ENCODE measurements around the gene TOPAZ1.
A peak's percentile ranks its signal among the peaks of the same experiment; 100 is the strongest.

Gene TOPAZ1

GRCh38 chr3:44240061-44240460 lies 1.6 kb upstream of the TOPAZ1 start:
- FAIRE-seq (no peak), DNase-seq (ENCODE audit: extremely low spot score, insufficient read length, low read depth) (no peak)

DNA sequence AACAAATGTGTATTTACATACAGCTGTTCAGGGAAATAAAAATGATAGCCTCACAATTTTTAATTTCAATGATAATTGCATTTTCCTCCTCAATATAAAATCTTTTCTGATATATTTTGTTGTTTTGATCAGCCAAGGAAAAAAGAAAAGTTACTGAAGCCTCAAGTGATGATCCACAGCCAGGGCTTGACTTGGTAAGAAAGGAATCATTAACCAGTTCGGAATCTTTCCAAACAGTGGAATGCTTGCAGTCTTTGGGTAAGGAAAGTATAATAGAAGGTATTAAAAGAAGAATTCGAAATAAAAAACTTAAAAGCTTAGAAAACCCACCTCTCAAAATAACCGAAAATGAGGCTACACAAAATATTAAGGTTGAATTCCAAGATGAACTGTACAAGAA lies 1.0 kb downstream of the TOPAZ1 start:
- FAIRE-seq: no peak

GRCh38 chr3:44248152-44248551 lies 6.5 kb downstream of the TOPAZ1 start:
- FAIRE-seq (no peak), DNase-seq (ENCODE audit: extremely low spot score, insufficient read length, low read depth) (no peak)

More for the DNA sequence above, 1.0 kb downstream of the TOPAZ1 start:
- no peak for DNase-seq (ENCODE audit: extremely low spot score, insufficient read length, low read depth)

- FAIRE-seq: no peak
- no peak for DNase-seq (ENCODE audit: extremely low spot score, insufficient read length, low read depth)
Measured at GRCh38 chr3:44252332-44252959, 10.8 kb downstream of the TOPAZ1 start.

DNA sequence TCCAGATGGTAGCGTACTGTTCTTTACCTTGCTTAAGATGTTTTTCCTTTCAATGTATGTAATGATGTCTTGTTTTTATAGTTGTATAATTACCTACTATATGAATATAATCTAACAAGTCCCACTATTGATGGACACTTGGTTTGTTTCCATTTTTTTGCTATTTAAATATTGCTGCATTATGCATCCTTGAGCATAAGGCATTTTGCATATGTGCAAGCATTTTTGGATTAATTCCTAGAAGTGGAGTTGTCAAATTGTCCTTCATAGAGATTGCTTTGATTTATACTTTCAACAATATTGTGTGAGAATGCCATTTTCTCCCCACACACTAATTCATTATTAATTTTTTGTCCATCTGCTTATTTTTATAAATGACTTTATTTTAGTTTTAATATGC lies 17.7 kb downstream of the TOPAZ1 start:
- no peak for DNase-seq (ENCODE audit: extremely low spot score, insufficient read length, low read depth)
- no peak for FAIRE-seq

- no peak for DNase-seq (ENCODE audit: extremely low spot score, insufficient read length, low read depth)
- no peak for FAIRE-seq
Measured at GRCh38 chr3:44264146-44264545, 22.5 kb downstream of the TOPAZ1 start.

DNA sequence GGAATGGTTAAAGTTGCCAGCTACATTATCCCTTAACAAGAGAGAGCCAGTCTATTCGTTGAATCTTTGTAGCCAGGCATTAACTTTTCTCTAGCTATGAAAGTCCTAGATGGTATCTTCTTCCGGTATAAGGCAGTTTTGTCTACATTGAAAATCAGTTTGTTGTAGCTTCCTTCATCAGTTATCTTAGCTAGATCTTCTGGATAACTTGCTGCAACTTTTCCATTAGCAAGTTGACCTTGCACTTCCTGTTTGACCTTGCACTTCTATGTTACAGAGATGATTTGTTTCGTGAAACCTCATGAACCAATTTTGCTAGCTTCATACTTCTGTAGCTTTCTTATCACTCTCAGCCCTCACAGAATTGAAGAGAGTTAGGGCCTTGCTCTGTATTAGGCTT lies 24.1 kb downstream of the TOPAZ1 start:
- FAIRE-seq (no peak), DNase-seq (ENCODE audit: extremely low spot score, insufficient read length, low read depth) (no peak)

DNA sequence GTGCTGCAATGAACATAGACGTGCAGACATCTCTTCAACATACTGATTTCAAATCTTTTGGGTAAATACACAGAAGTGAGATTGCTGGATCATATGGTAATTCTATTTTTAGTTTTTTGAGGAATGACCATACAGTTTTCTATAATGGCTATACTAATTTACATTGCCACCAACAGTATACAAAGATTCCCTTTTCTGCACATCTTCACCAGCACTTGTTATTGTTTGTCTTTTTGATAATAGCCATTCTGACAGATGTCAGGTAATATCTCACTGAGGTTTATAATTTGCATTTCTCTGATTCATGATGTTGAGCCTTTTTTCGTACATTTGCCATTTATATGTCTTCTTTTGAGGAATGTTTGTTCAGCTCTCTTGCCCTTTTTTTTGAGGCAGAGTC lies 30.5 kb downstream of the TOPAZ1 start:
- FAIRE-seq: no peak
- DNase-seq (ENCODE audit: extremely low spot score, insufficient read length, low read depth): no peak

GRCh38 chr3:44277925-44278324 lies 36.2 kb downstream of the TOPAZ1 start:
- DNase-seq (ENCODE audit: extremely low spot score, insufficient read length, low read depth): no peak
- no peak for FAIRE-seq

GRCh38 chr3:44280077-44280476 lies 38.4 kb downstream of the TOPAZ1 start:
- no peak for FAIRE-seq
- DNase-seq (ENCODE audit: extremely low spot score, insufficient read length, low read depth): no peak

DNA sequence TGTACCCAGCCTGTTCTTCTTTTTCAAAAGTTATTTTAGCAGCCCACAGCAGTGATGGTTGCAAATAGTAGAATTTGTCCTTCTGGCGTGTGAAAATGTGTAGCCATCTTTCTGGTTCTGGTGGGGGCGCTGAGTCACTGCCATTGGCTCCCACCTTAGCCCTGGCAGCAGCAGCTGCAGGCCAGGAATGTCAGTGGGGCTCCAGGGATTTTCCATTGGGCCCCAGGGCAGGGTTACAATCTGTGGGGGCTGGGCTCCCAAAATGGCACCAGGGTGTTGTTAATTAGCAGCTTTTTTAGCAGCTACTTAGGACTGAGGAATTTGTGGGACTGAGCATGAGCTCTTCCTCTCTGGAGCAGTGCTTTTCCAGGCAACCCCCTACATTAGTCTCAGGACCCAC lies 38.9 kb downstream of the TOPAZ1 start:
- FAIRE-seq (no peak), DNase-seq (ENCODE audit: extremely low spot score, insufficient read length, low read depth) (no peak)

- FAIRE-seq (no peak), DNase-seq (ENCODE audit: extremely low spot score, insufficient read length, low read depth) (no peak)
Measured at GRCh38 chr3:44284949-44285348, 43.3 kb downstream of the TOPAZ1 start.

DNA sequence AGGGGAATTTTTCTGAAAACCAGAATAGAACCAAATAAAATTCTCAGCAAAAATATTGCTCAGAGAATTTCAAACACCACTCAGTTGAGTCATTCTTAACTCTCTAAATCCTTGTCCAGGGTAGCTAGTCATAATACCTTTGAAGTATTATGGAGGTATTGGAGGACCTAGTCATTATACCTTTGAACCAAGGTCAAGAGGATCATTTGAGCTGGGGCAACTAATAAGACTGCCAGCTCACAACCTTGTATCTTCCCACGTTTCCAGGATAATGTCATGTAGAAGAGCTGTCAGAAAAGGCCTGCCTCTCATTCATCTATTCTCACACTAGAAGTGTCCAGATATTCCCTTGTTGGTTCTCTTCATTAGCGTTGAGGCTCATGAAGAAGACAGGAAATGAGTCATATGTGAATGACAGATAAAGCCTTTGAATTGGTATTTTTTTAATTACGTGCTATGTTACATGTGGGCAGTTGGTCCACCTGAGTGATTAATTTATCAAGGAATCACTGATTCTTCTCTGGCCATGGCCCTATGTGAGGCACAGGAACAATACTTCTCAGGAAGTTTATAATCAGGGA lies 48.3 kb downstream of the TOPAZ1 start:
- FAIRE-seq: no peak
- no peak for DNase-seq (ENCODE audit: extremely low spot score, insufficient read length, low read depth)

GRCh38 chr3:44292276-44292675 lies 50.6 kb downstream of the TOPAZ1 start:
- FAIRE-seq: no peak
- no peak for DNase-seq (ENCODE audit: extremely low spot score, insufficient read length, low read depth)

GRCh38 chr3:44292947-44293346 lies 51.3 kb downstream of the TOPAZ1 start:
- DNase-seq (ENCODE audit: extremely low spot score, insufficient read length, low read depth) (no peak), FAIRE-seq (no peak)

DNA sequence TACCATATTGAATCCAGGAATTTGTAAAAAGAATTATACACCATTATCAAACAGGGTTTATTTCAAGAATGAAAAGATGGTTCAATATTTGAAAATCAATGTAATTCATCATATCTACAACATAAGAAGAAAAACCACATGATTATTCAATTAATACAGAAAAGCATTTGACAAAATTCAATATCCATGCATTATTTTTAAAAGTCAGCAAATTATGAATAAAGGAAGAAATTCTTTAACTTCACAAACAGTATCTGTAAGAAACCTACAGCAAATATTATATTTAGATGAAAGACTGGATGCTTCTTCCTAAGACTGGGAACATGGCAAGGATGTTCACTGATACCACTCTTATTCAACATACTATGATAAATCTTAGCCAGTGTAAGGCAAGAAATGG lies 55.6 kb downstream of the TOPAZ1 start:
- no peak for DNase-seq (ENCODE audit: extremely low spot score, insufficient read length, low read depth)
- no peak for FAIRE-seq

DNA sequence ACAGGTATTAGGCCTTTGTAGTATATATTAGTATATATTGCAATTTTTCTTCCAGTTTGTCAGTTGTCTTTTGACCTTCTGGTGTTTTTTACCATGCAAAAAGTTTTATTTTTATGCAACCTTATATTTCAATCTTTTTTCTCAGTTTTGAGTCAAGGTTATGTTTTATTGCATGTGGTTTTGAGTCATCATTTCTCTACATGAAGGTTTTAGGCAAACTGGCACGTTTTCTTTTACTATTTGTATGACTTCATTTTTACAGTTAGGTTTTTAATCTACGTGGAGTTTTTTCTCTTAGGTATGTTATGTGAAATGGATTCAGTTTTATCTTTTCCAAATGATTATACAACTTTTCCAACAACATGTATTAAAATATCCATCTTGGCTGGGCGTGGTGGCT lies 60.1 kb downstream of the TOPAZ1 start:
- FAIRE-seq: no peak
- DNase-seq (ENCODE audit: extremely low spot score, insufficient read length, low read depth): no peak

DNA sequence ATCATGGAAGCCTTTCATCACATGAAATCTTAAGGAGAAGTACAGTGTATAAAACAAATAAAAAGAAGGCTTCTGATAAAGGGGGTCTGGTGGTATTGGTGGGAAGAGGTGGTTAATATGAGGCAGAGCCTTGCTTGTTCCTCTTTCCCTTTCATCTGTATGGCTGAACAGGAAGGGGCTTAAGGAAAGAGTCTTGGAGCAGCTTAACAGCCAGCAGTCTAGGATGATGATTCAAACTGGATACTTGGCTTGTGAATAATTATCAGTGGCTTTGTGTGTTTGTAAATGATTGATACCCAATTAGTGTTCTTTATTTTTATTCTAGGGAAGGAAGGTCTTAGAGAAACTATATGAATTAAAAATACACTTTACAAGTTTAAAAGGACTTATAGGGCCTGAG lies 67.8 kb downstream of the TOPAZ1 start:
- FAIRE-seq (no peak), DNase-seq (ENCODE audit: extremely low spot score, insufficient read length, low read depth) (no peak)

DNA sequence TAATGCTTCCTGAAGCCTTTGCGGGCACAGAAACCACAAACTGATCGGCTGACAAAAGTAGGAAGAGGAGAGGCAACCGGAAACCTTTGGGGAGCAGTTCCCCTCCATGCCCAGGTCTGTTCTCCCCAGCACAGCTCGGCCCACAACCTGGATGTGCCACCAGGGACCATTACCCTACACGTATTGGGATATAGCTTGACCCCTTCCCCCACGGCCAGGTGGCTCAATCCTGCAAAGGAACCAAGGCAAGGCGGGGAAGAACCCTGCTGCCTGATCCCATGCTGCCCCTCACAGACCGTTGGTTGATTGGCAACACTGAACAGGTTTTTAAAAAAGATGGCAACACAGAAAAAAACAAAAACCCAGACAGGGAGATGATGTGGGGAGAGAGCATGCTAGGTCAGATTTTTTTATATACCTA lies 77.2 kb downstream of the TOPAZ1 start:
- no peak for FAIRE-seq
- no peak for DNase-seq (ENCODE audit: extremely low spot score, insufficient read length, low read depth)

GRCh38 chr3:44321335-44321734 lies 79.6 kb downstream of the TOPAZ1 start:
- no peak for FAIRE-seq
- DNase-seq (ENCODE audit: extremely low spot score, insufficient read length, low read depth): no peak

GRCh38 chr3:44323341-44323955 lies 81.8 kb downstream of the TOPAZ1 start:
- DNase-seq (ENCODE audit: extremely low spot score, insufficient read length, low read depth) (no peak), FAIRE-seq (peak; percentile 78)

- FAIRE-seq: no peak
- no peak for DNase-seq (ENCODE audit: extremely low spot score, insufficient read length, low read depth)
Measured at GRCh38 chr3:44324584-44324983, 82.9 kb downstream of the TOPAZ1 start.

Data from GM18507 (cell line).